NOMO-1 (cell line): ENCODE measurements around the gene GPX2.

Experiments
- DNase-seq, 2 experiments: peaks; one replicate each; lab custom pipeline; 2025; ENCODE audit not compliant: unreplicated experiment in 2 of 2; lab: John Stamatoyannopoulos, UW

Gene GPX2

GRCh38 chr14:64960762-64961276, 18.3 kb upstream of the GPX2 start:
- no peak for DNase-seq

DNA sequence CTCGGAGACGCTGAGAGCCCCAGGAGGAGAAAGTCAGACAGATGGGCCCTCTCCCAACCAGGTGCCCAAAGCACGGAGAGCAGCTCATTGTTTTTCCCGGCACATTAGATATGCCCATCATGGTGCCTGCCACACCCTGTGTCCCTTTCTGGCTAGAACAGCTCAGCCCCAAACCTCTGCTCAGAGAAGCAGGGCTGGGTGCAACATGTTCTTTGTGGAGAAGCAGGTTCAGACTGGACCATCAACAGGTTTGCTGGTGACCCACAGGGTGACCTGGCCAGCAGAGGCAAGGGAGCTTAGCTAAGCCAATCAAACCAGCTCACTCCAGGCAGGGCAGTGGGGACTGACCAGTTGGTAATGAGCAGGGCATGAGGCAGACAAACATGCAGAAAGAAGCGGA, 16.2 kb upstream of the GPX2 start:
- DNase-seq = no peak

- DNase-seq = no peak
Measured at GRCh38 chr14:64958201-64958600, 15.7 kb upstream of the GPX2 start.

GRCh38 chr14:64956697-64957406, 14.3 kb upstream of the GPX2 start:
- DNase-seq = no peak

DNA sequence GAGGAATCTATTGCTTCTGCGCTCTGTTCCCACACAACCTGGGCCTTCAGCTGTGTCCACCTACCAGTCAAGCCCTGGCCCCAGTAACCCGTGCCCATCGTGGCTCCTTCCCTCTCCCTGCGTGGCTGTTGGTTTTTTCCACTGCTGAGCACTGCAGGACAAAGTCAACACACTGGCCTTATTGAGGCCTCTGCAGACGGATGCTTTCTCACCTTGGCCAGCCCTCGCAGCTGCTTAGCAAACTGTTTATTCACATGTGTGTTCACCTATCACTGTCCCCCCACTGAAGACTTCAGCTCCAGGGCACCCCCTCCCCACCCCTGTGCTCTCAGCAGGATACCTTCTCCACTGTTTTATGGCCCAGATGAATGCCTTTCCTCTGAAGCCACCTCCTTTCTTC, 12.8 kb upstream of the GPX2 start:
- no peak for DNase-seq

DNA sequence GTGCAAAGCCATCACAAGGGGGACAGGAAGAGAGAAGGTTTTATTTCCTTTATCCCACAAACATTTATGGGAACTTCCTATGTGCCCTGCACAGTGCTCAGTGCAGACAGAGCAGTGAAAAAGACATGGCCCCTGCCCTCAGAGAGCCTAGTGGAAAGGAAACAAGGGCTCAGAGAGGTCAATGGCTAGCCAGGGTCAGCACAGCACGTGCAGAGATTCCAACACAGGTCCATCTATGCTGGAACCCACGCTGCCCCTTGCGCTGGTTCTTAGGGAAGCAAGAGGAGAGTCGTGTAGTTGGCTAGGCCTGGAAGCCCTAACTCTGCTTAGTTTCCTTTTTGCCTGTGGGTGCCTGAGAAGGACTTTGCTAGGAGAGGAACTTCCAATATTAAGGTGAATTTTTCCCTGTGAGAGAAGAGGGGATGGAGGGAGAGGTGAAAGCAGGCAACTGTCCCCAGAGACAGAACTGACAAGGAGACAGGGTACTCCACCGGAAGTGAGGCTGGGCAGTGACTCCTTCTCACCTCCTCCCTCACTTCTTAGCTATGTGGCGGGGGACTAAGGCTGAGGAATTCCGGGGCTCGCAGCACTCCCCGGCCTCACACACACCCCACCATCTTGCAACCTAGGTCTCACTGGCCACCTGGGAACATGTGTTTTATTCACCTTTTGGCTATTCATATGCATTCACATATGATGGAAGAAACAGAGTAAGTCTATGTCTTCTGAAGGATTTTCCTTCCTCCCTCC, 12.1 kb upstream of the GPX2 start:
- DNase-seq = no peak

GRCh38 chr14:64953661-64954060, 11.1 kb upstream of the GPX2 start:
- DNase-seq = no peak

GRCh38 chr14:64953310-64953654, 10.7 kb upstream of the GPX2 start:
- DNase-seq = no peak

GRCh38 chr14:64952598-64953309, 10.2 kb upstream of the GPX2 start:
- no peak for DNase-seq

DNA sequence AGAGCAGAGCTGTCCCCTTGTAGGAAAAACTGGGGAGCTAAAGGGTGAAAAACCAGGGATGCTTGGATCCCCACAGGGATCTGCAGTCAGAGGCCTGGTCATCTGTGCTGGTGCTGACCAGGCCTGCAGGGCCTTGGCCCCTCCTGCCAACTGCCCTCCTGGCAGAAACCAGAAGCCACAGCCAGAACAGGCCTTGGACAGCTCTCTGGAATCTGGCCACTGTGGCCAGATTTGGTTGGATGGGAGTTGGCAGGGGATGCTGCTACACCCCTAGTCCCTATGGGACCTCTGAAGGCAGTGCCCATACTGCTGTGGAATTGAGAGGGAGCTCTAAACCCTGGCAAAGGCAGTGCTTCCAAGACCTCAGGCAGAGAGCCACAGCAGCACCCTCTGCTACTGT, 9.2 kb upstream of the GPX2 start:
- DNase-seq = no peak

GRCh38 chr14:64951291-64951690, 8.7 kb upstream of the GPX2 start:
- DNase-seq = no peak

DNA sequence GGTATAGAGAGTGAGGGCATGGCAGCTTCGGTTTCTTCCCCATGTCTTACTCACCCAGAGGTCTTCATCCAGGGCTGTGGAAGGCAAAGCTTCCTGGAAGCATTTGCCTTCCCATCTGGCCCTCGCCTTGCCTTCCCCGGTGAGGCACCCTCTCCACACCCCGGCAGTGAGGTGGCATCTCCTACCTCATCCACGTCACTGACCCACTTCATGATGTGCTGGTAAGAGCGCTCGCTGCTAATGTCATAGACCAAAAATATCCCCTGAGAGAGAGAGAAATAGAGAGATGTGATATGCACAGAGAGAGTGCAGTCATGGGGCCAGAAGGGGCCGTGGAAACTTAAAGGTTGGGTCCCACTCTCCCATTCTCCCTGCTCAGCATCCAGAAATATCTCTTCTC, 8.3 kb upstream of the GPX2 start:
- DNase-seq = no peak

DNA sequence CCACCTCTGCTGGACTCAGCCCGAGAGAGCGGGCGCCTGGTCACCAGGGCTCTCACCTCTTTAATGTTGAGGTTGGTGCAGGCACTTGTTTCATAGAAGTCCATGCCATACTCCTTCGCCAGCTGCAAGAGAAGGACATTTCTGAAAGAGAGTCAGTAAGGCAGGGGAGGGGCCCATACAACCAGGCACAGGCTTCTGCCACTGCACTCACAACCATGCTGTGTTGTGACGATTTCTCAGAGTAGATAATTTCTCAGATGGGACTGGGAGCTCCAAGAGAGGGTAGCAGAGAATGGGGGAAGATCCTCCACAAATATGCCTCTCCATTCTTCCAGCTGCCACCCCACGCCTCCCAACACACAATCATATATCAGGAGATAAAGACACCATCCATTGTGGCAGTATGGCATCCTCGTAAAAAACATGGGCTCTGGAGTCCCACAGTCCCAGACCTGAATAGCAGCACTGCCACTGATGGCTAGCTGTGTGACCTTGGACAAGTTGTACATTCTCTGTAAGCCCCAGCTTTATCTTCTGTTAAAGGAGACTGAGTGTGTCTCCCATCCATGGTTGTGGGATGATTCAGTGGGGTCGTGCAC, 6.2 kb upstream of the GPX2 start:
- DNase-seq = no peak

DNA sequence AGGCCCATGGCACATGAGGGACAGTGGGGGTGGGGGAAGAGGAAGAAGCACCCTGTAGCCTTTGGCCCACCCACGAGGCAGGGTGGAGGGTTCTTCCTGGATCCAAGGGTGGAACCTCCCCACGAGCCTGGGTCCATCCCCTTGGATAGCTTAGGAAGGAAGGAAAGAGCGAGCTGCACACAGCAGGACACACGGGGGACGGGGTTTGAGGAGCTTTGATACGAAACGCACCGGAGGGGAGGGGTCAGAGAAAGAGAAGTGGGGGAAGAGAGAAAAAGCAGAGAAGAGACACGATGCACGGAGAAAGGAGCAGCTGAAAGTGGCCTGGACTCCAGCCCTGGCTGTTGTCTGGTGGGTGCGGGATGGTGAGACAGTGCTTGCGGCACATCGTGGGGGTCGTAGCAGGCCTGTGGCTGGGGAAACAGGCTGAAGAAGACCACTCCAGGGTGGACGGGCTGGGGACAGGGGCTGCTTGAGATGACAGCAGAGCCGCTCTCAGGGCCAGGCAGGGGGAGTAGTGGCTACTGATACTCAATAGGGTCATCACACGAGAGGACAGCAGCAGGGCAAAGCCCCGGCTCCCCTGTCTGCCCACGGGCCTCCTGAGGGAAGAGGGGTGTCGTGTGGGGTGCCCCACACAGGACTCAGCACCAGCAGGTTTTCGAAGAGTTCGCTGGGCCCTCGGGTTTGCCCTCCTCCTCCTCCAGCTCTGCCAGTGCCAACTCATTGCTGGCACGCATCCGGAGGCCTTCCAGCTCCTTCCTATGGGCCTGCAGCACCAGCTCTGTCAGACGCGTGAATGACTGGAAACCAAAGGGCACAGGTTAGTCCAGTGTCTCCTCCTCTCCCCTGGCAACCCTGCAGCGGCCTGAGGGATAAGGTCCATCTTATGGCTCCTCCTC, 5.4 kb upstream of the GPX2 start:
- no peak for DNase-seq

DNA sequence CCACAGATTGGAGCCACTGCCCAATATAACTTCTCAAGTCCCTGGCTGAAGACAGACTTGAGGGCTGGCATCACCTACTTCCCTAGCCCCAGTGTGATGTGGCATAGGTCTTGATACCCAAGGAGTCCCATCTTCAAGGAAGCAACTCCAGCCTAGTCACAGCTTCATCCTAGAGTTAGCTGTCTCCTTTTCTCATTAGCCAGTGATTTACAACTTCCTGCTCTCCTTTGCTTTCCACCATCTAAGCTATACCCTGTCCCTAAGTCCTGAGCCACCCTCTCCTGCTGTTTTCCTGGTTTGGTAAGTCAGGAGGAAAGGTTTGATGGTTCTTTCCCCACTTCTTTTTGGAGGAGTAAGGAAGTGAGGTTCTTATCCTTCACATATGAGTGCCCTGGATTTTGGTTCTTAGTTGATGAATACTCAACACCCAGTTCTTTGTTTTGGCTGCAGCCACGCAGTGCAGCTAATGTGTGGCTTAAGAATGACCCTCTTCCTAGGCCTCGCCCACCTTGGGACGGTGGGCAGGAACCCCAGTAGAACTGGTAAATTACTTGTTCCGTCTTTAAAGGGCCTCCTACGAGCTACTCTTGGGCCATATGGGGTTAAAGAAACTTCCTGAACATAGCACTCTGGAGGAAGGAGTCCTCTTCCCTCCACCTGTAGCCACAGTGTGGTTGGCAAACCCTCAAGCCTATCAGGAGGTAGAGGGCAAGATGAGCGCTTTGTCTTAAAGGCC, 3.9 kb upstream of the GPX2 start:
- DNase-seq = no peak

- no peak for DNase-seq
Measured at GRCh38 chr14:64945431-64946178, 3.1 kb upstream of the GPX2 start.

DNA sequence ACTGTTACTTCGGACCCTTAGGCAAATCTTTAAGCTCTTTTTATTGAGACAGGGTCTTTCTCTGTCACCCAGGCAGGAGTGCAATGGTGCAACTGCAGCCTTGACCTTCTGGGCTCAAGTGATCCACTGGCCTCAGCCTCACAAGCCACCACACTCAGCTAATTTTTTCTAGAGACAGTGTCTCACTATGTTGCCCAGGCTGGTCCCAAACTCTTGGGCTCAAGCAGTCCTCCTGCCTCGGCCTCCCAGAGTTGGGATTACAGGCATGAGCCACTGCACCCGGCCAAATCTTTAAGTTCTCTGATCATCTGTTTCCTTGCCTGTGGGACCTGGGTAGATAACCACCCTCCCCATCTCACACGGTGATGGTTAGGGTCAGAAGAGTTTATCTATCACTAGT, 2.3 kb upstream of the GPX2 start:
- DNase-seq = no peak

- no peak for DNase-seq
Measured at GRCh38 chr14:64944041-64944440, 1.5 kb upstream of the GPX2 start.

GRCh38 chr14:64943556-64943955, 1.0 kb upstream of the GPX2 start:
- no peak for DNase-seq
